DOHH2 (cell line): ENCODE results near the gene SMIM43.

Source experiments
- H3F3A ChIP-seq: fragments of 200-600 bp; sonication (generic), shearing (Covaris generic); 2 replicates; pipeline ENCODE4 v1.6.0; 2016; ENCODE audit warnings: antibody characterized with exemption, mild to moderate bottlenecking; ENCODE audit not compliant: control insufficient read depth, insufficient read depth
- H3K27ac ChIP-seq: fragments of 200-600 bp; sonication (generic); 2 replicates; pipeline ENCODE4 v1.5.1; 2014; ENCODE audit warnings: low read depth, mild to moderate bottlenecking, low read length, moderate library complexity
- H3K27me3 ChIP-seq: fragments of 200-600 bp; sonication (generic); 2 replicates; pipeline ENCODE4 v1.6.1; 2014; ENCODE audit warnings: mild to moderate bottlenecking, low read length, mixed read lengths; ENCODE audit not compliant: control insufficient read depth
- H3K36me3 ChIP-seq: fragments of 200-600 bp; sonication (generic); 2 replicates; pipeline ENCODE4 v1.6.1; 2014; ENCODE audit warnings: mild to moderate bottlenecking, low read length, moderate library complexity, mixed read lengths; ENCODE audit not compliant: control insufficient read depth
- H3K4me1 ChIP-seq: fragments of 200-600 bp; sonication (generic); 2 replicates; pipeline ENCODE4 v1.6.1; 2014; ENCODE audit warnings: mild to moderate bottlenecking, low read length, mixed read lengths; ENCODE audit not compliant: control insufficient read depth
- H3K4me2 ChIP-seq: fragments of 200-600 bp; sonication (generic); 2 replicates; pipeline ENCODE4 v1.6.0; 2014; ENCODE audit warnings: mild to moderate bottlenecking, low read length, moderate library complexity
- H3K4me3 ChIP-seq: fragments of 200-600 bp; sonication (generic); 2 replicates; pipeline ENCODE4 v1.5.1; 2014; ENCODE audit warnings: mild to moderate bottlenecking, low read length, mixed read lengths
- H3K79me2 ChIP-seq: fragments of 200-600 bp; sonication (generic); 2 replicates; pipeline ENCODE4 v1.6.1; 2014; ENCODE audit warnings: mild to moderate bottlenecking, low read length, mixed read lengths; ENCODE audit not compliant: control insufficient read depth
- H3K9me2 ChIP-seq: fragments of 200-600 bp; sonication (generic); replicated peaks from 2 replicates; pipeline ENCODE4 v1.6.1; 2014; ENCODE audit warnings: mild to moderate bottlenecking, low read length, mixed read lengths; ENCODE audit not compliant: control insufficient read depth
- H3K9me3 ChIP-seq: fragments of 200-600 bp; sonication (generic); 2 replicates; pipeline ENCODE4 v1.6.1; 2014; ENCODE audit warnings: antibody characterized with exemption, low read length, mixed read lengths; ENCODE audit not compliant: control insufficient read depth, insufficient read depth
- H4K20me1 ChIP-seq: fragments of 200-600 bp; sonication (generic); 2 replicates; pipeline ENCODE4 v1.6.0; 2014; ENCODE audit warnings: low read depth, mild to moderate bottlenecking, antibody characterized with exemption, low read length, moderate library complexity; ENCODE audit not compliant: control insufficient read depth, insufficient read depth
- EZH2phosphoT487 ChIP-seq: fragments of 200-600 bp; sonication (generic); IDR thresholded peaks from 2 replicates; pipeline ENCODE4 v1.6.1; 2017; ENCODE audit warnings: borderline replicate concordance, mild to moderate bottlenecking, antibody characterized with exemption, low read length, moderate library complexity, mixed read lengths
- TF ChIP-seq, protein P1 (sequence below): fragments of 200-600 bp; sonication (generic); IDR thresholded peaks from one replicate; pipeline ENCODE4 v1.5.1; 2014; ENCODE audit warnings: antibody characterized with exemption, mild to moderate bottlenecking, low read depth, low read length; ENCODE audit not compliant: poor library complexity, severe bottlenecking

SMIM43 gene

DNA sequence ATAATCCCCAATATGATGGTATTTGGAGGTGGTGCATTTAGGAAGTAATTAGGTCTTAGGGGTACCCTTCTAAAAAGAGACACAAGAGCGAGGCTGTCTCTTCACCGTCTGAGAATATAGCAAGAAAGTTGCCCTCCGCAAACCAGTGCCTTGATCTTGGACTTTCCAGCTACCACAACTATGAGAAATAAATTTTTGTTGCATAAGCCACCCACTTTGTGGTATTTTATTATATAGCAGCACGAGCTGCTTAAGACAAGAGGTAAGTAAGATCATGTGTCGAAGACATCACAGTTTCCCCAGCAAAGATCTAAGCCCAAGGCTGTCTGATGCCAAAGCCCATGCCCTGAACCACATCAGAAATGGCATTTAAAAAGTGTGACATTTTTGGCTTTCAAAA lies 26.5 kb upstream of the SMIM43 start:
- no peak overlapping the region for H3K4me3 ChIP-seq
- H3K4me2 ChIP-seq: no peak overlapping the region
- no peaks in the 10 kb centered on the region for H3F3A ChIP-seq
- H4K20me1 ChIP-seq: no peaks in the 10 kb centered on the region
- no peak overlapping the region for H3K27ac ChIP-seq
- H3K27me3 ChIP-seq: peaks cover 7% of the 10 kb centered on the region
- peaks cover 9% of the 10 kb centered on the region for H3K4me1 ChIP-seq
- H3K9me2 ChIP-seq: no peaks in the 10 kb centered on the region
- H3K9me3 ChIP-seq: no peaks in the 10 kb centered on the region
- H3K79me2 ChIP-seq: no peaks in the 10 kb centered on the region
- no peaks in the 10 kb centered on the region for H3K36me3 ChIP-seq
- no peak for TF ChIP-seq EZH2phosphoT487
- TF ChIP-seq, protein P1, sequence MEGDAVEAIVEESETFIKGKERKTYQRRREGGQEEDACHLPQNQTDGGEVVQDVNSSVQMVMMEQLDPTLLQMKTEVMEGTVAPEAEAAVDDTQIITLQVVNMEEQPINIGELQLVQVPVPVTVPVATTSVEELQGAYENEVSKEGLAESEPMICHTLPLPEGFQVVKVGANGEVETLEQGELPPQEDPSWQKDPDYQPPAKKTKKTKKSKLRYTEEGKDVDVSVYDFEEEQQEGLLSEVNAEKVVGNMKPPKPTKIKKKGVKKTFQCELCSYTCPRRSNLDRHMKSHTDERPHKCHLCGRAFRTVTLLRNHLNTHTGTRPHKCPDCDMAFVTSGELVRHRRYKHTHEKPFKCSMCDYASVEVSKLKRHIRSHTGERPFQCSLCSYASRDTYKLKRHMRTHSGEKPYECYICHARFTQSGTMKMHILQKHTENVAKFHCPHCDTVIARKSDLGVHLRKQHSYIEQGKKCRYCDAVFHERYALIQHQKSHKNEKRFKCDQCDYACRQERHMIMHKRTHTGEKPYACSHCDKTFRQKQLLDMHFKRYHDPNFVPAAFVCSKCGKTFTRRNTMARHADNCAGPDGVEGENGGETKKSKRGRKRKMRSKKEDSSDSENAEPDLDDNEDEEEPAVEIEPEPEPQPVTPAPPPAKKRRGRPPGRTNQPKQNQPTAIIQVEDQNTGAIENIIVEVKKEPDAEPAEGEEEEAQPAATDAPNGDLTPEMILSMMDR: no peak

DNA sequence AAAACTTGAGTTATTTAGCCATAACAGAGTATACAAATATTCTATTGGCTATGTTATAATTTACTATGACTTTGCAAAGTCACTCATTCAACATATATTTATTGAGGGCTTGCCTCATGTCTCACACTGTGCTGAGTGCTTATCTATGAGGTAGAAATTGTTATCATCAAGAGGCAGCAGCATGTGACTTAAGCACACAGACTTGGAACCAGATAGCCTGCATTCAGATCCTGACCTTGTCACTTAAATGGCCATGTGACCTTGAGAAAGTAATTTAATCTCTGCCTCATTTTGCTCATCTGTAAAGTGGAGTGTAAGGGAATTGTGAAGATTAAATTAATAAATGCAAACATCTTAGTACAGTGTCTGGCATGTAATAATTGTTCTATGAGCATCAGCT lies 26.0 kb upstream of the SMIM43 start:
- H3K9me2 ChIP-seq: no peaks in the 10 kb centered on the region
- H3K9me3 ChIP-seq: no peaks in the 10 kb centered on the region
- no peaks in the 10 kb centered on the region for H3K36me3 ChIP-seq
- no peaks in the 10 kb centered on the region for H3K79me2 ChIP-seq
- H3K4me3 ChIP-seq: no peak overlapping the region
- no peaks in the 10 kb centered on the region for H3F3A ChIP-seq
- peaks cover 6% of the 10 kb centered on the region for H3K4me1 ChIP-seq
- peaks cover 7% of the 10 kb centered on the region for H3K27me3 ChIP-seq
- H3K27ac ChIP-seq: no peak overlapping the region
- no peak overlapping the region for H3K4me2 ChIP-seq
- no peaks in the 10 kb centered on the region for H4K20me1 ChIP-seq
- TF ChIP-seq EZH2phosphoT487: no peak
- TF ChIP-seq, protein P1: no peak

DNA sequence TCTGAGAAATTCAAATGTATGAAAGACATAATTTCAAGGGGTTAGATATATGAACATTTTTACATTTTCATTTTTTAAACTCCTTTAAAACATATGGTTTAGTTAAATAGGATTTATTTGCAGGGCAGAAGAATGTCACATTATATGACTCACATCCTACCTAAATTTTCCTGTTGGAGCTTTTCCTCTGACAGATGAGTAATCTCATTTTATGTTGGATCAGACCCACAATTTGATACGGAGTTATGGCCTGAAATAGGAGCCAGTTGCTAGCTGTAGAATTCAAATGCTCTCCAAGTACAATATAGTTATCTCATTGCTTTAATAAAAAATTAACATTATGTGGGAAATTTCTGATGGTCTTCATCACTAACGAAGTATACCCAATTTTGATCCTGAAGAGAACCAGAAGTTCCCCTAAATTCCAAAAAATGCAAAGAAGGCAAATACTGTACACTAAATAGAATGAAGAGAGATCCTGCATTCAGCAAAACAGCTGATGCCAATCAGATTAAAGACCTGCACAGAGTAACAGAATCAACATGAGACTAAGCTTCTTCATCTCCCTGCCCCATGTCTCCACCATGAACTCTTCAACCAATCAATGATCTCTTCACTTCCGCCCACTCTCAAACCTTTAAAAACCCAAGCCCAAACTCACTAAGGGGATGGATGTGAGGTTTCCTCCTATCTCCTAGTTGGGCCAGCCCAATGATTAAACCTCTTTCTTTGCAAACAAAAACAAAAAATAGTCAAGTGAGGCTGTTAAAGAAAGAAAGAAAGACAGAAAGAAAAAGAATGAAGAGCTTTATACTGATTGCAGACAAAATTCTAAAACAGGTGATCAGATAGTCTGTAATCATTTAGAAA lies 25.2 kb upstream of the SMIM43 start:
- Histone ChIP-seq H3K4me3 (no peak overlapping the region), H3K36me3 (no peaks in the 10 kb centered on the region), H3K4me2 (no peak overlapping the region), H3F3A (no peaks in the 10 kb centered on the region), H3K27ac (no peak overlapping the region), H3K27me3 (peaks cover 12% of the 10 kb centered on the region), H4K20me1 (no peaks in the 10 kb centered on the region), H3K9me3 (no peaks in the 10 kb centered on the region), H3K79me2 (no peaks in the 10 kb centered on the region), H3K4me1 (no peaks in the 10 kb centered on the region), H3K9me2 (no peaks in the 10 kb centered on the region)
- TF ChIP-seq EZH2phosphoT487: no peak
- TF ChIP-seq, protein P1: no peak
